ENCODE results near the gene CLDN6. TPM values are rescaled to one million over a fixed set of nuclear protein-coding genes. Genes with fewer than 3 reads are reported as not detected.
A peak's percentile ranks its signal among the peaks of the same experiment; 100 is the strongest.

The CLDN6 gene
- total RNA-seq, 1 experiment from 2014 or later: not detected

GRCh38 chr16:2968738-2969544, 49.0 kb downstream of the CLDN6 start, which contains the start of gene PAQR4:
PAQR4 (plus strand) TSS chr16:2969348; CDS start chr16:2969675, 327 bp downstream.
- CTCF ChIA-PET: interaction anchor here (0.6 kb wide), 1 partner anchor 59 kb away, joined by 3 read pairs; no protein-coding TSS in a partner anchor
- peak; percentile 72 for ATAC-seq
- POLR2A ChIA-PET (ENCODE audit: unreplicated experiment): no interaction called here
- H3K9me2 ChIP-seq (replicated peaks; ENCODE audit: low read length): no peaks in the 10 kb centered on the region
- H3K9ac ChIP-seq (ENCODE audit: low read length): peak within 1 kb of the TSS; percentile 87
- peaks cover 12% of the 10 kb centered on the region for H4K20me1 ChIP-seq (ENCODE audit: low read length)
- intact Hi-C loops (cut with micrococcal nuclease): loop anchor here (10.0 kb wide), 1 partner anchor 64 kb away; no protein-coding TSS in a partner anchor
- peak; percentile 92 for DNase-seq
- peak within 1 kb of the TSS; percentile 50 for H2AFZ ChIP-seq (ENCODE audit: low read length)
- H3K9me3 ChIP-seq (ENCODE audit: low read length): no peaks in the 10 kb centered on the region
- H3K4me1 ChIP-seq (ENCODE audit: insufficient read depth, low read length): peaks cover 22% of the 10 kb centered on the region; the same call in 1 of the 2 replicates
- H3K27me3 ChIP-seq (ENCODE audit: low read length): no peaks in the 10 kb centered on the region
- peak within 1 kb of the TSS; percentile 85 for H3K4me3 ChIP-seq (ENCODE audit: low read length)
- H3K36me3 ChIP-seq (ENCODE audit: low read depth, low read length): no peaks in the 10 kb centered on the region
- peak within 1 kb of the TSS; percentile 94 for H3K4me2 ChIP-seq (ENCODE audit: low read length)
- no TSS peak for BruUV-seq (replicated peaks)
- no peaks in the 10 kb centered on the region for H3F3A ChIP-seq (ENCODE audit: low read length, unreplicated experiment)
- TF ChIP-seq EZH2 (IDR thresholded peaks at IDR 0.05; ENCODE audit: low read length, unreplicated experiment) (no peak), EZH2phosphoT487 (IDR thresholded peaks at IDR 0.05; ENCODE audit: borderline replicate concordance, low read length) (no peak), CTCF (conservative IDR thresholded peaks at IDR 0.05; ENCODE audit: low read depth, low read length) (no peak)
- H3K79me2 ChIP-seq (ENCODE audit: low read length): peaks cover 10% of the 10 kb centered on the region; the same call in 1 of the 2 replicates
- H3K27ac ChIP-seq (ENCODE audit: low read length): peak within 1 kb of the TSS; percentile 43

DNA sequence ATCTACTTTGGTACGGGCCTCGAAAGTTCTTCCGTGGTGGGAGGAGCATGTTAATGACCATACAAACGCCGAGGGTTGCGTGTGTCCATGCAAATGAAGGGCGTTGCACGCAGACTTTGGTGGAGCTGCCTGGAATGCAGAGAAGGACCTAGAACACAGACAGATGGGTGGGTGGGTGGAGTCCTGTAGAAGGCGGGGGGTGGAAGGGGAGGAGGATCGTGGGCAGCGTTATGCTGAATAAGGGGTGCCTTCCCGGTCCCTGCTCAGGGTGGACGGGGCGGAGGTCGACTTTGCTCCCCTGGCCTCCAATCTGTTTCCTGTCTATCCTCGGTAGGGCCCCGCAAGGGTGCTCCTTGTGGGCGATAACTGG, 49.6 kb downstream of the CLDN6 start:
- H3F3A ChIP-seq (ENCODE audit: low read length, unreplicated experiment): no peaks in the 10 kb centered on the region
- intact Hi-C loops (cut with micrococcal nuclease): loop anchor here (10.0 kb wide), 1 partner anchor 64 kb away; no protein-coding TSS in a partner anchor
- no peaks in the 10 kb centered on the region for H3K36me3 ChIP-seq (ENCODE audit: low read depth, low read length)
- H3K9me3 ChIP-seq (ENCODE audit: low read length): no peaks in the 10 kb centered on the region
- H3K27me3 ChIP-seq (ENCODE audit: low read length): no peaks in the 10 kb centered on the region
- peak overlapping the region; percentile 85 for H3K4me3 ChIP-seq (ENCODE audit: low read length)
- peaks cover 10% of the 10 kb centered on the region; the same call in 1 of the 2 replicates for H3K79me2 ChIP-seq (ENCODE audit: low read length)
- no peak overlapping the region for H3K27ac ChIP-seq (ENCODE audit: low read length)
- H3K9ac ChIP-seq (ENCODE audit: low read length): no peak overlapping the region
- POLR2A ChIA-PET (ENCODE audit: unreplicated experiment): no interaction called here
- H2AFZ ChIP-seq (ENCODE audit: low read length): 0 out of 2 replicates have a peak overlapping the region, but pooled peaks have one; percentile 50
- DNase-seq: no peak
- peak overlapping the region; percentile 90 for H3K4me2 ChIP-seq (ENCODE audit: low read length)
- no peak for TF ChIP-seq EZH2 (IDR thresholded peaks at IDR 0.05; ENCODE audit: low read length, unreplicated experiment)
- no peak for TF ChIP-seq CTCF (conservative IDR thresholded peaks at IDR 0.05; ENCODE audit: low read depth, low read length)
- no peak for TF ChIP-seq EZH2phosphoT487 (IDR thresholded peaks at IDR 0.05; ENCODE audit: borderline replicate concordance, low read length)
- CTCF ChIA-PET: no interaction called here
- BruUV-seq (replicated peaks): no TSS peak
- ATAC-seq: no peak
- H3K9me2 ChIP-seq (replicated peaks; ENCODE audit: low read length): no peaks in the 10 kb centered on the region
- H4K20me1 ChIP-seq (ENCODE audit: low read length): peaks cover 12% of the 10 kb centered on the region
- H3K4me1 ChIP-seq (ENCODE audit: insufficient read depth, low read length): peaks cover 22% of the 10 kb centered on the region; the same call in 1 of the 2 replicates

All from PC-3 (cell line).